Measurements from ENCODE around the gene POLE.

The POLE gene

DNA sequence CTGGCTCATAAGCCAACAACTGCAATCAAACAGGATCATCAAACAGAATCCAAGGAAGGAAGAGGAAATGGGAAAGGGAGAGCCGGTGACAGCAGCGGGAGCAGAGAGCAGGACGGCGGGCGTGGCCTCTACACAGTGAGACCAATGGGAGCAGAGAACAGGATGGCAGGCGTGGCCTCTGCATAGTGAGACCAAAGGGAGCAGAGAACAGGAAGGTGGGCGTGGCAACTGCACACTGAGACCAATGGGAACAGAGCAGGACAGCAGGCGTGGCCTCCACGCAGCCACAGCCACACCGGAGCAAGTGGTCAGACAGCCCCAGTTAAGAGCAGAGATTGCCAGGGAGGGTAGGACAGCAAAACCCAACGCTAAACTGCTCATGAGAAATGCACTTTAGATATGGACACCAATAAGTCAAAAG, 93.2 kb downstream of the POLE start:
- DNase-seq (ENCODE audit: extremely low spot score): peak; percentile 93
- POLR2A ChIA-PET: no interaction called here
- TF ChIP-seq HDGF (IDR thresholded peaks at IDR 0.05; ENCODE audit: borderline replicate concordance) (peak; percentile 79; the same call in 1 of the 2 replicates), BHLHE40 (IDR thresholded peaks at IDR 0.05; ENCODE audit: borderline replicate concordance) (no peak), ZNF384 (IDR thresholded peaks at IDR 0.05) (no peak)
- TF ChIP-seq, protein P1, sequence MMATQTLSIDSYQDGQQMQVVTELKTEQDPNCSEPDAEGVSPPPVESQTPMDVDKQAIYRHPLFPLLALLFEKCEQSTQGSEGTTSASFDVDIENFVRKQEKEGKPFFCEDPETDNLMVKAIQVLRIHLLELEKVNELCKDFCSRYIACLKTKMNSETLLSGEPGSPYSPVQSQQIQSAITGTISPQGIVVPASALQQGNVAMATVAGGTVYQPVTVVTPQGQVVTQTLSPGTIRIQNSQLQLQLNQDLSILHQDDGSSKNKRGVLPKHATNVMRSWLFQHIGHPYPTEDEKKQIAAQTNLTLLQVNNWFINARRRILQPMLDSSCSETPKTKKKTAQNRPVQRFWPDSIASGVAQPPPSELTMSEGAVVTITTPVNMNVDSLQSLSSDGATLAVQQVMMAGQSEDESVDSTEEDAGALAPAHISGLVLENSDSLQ (IDR thresholded peaks at IDR 0.05): no peak
- CTCF ChIA-PET: no interaction called here

DNA sequence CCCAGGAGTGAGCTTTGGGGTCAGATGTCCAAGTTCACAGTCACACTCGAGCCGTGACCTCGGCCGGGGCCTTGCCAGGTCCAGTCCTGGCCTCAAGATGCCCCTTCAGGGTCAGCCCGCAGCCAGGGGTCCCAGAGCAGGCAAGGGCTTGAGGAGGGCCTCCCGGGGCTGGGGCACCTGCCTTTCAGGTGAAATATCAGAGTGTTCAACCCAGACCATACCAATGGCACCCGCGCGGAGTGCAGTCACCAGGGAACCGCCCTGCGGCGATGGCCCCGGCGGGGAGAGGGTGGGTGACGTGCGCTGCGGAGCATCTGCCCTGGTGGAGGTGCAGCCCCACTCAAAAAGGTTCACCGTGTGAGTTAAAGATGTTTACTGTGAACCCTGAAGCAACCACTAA, 93.6 kb downstream of the POLE start:
- CTCF ChIA-PET: no interaction called here
- POLR2A ChIA-PET: no interaction called here
- DNase-seq (ENCODE audit: extremely low spot score): no peak
- TF ChIP-seq ZNF384 (IDR thresholded peaks at IDR 0.05): no peak
- TF ChIP-seq, protein P1 (IDR thresholded peaks at IDR 0.05): no peak
- no peak for TF ChIP-seq HDGF (IDR thresholded peaks at IDR 0.05; ENCODE audit: borderline replicate concordance)
- TF ChIP-seq LEF1 (IDR thresholded peaks at IDR 0.05; ENCODE audit: borderline replicate concordance): no peak
- no peak for TF ChIP-seq ELF4 (IDR thresholded peaks at IDR 0.05)
- no peak for TF ChIP-seq ARNT (IDR thresholded peaks at IDR 0.05)
- no peak for TF ChIP-seq SP1 (IDR thresholded peaks at IDR 0.05)
- no peak for TF ChIP-seq SUZ12 (IDR thresholded peaks at IDR 0.05)
- TF ChIP-seq CTBP1 (IDR thresholded peaks at IDR 0.05; ENCODE audit: borderline replicate concordance): no peak

GRCh38 chr12:132593071-132593470, 94.1 kb downstream of the POLE start:
- TF ChIP-seq SUZ12 (IDR thresholded peaks at IDR 0.05): no peak
- CTCF ChIA-PET: interaction anchor here (0.6 kb wide), 1 partner anchor 309 kb away, joined by 3 read pairs; no protein-coding TSS in a partner anchor

DNA sequence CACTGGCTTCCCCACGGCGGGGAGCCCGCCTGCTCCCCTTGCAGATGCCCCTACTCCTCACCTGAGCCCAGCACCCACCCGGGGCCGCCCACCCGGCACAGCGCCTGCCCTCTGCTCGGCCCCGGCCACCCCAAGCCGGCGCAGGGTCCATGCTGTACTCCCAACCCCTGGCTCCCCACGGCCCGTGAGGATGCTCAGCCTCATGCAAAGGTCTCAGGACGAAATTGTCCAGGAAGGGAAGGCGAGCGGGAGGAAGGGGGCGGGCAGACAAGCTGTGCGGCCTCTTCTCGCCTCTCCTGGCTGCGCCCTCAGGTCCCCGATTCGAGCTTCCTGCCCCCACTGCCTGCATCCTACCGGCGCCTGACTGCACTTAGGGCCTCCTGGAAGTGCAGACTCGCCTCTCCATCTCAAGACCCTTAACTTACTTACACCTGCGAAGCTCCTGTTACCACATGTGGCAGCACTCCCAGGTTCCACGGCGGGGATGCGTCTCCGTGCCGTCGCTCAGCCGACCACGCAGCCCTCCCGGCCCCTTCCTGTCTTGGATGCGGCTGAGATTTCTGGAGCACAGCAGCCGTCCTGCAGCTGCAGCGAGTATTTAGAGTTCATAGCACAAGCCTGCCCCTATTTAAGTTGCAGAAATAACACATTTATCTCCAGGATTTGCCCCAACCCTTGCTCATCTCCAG, 94.7 kb downstream of the POLE start:
- no peak for DNase-seq (ENCODE audit: extremely low spot score)
- ChIA-PET CTCF (interaction anchor here (0.6 kb wide), 1 partner anchor 310 kb away, joined by 3 read pairs; no protein-coding TSS in a partner anchor), POLR2A (no interaction called here)
- TF ChIP-seq L3MBTL2 (conservative IDR thresholded peaks at IDR 0.05) (no peak), FOXA1 (IDR thresholded peaks at IDR 0.05) (no peak), SUZ12 (IDR thresholded peaks at IDR 0.05) (no peak), BHLHE40 (IDR thresholded peaks at IDR 0.05; ENCODE audit: borderline replicate concordance) (no peak)
- TF ChIP-seq, protein P1 (IDR thresholded peaks at IDR 0.05): no peak

More at GRCh38 chr12:132593071-132593470, 94.1 kb downstream of the POLE start:
- no peak for DNase-seq (ENCODE audit: extremely low spot score)
- POLR2A ChIA-PET: no interaction called here

DNA sequence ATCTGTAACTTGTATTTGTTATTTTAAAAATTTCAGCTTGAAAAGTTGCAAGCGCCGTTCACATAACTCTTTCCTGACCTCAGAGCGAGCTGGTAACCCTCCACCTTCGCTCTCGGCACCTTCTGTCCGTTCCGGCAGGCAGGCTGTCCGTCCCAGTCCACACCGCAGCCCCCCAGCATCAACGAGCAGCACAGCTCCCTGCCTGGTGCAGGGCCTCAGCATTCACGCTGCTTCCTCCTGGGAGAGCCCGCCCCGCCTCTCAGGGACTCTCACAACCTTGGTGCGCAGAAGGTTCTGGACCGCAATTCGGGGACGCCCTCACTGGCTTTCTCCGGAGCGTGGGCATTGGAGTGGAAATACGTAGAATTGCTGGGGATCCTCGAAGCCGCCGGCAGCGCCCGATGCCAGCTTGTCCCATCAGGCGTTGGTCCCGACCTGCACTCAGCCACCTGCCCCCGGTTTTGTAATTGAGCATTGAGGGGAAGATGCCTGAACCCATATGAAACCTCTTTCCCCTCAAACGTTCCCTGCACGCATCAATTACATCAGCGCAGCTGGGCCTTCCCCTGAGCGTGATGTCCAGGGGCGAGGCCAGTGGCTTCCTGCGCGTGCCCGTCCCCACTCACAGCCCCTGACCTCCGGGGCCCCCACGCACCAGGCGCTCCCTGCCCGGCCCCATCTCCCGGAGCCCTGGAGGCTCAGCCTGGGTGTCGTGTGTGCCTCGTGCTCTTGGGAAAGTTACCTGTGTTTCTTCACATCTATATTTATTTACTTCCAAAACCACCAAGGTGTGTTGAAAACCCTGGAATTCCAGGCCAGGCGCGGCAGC, 95.8 kb downstream of the POLE start:
- TF ChIP-seq, protein P1 (IDR thresholded peaks at IDR 0.05): no peak
- TF ChIP-seq ELF4 (IDR thresholded peaks at IDR 0.05) (no peak), HDGF (IDR thresholded peaks at IDR 0.05; ENCODE audit: borderline replicate concordance) (no peak), BHLHE40 (IDR thresholded peaks at IDR 0.05; ENCODE audit: borderline replicate concordance) (no peak), FOXA1 (IDR thresholded peaks at IDR 0.05) (no peak), ARNT (IDR thresholded peaks at IDR 0.05) (no peak), NFRKB (IDR thresholded peaks at IDR 0.05) (no peak), LEF1 (IDR thresholded peaks at IDR 0.05; ENCODE audit: borderline replicate concordance) (no peak), CTBP1 (IDR thresholded peaks at IDR 0.05; ENCODE audit: borderline replicate concordance) (no peak), FOXK2 (IDR thresholded peaks at IDR 0.05) (no peak), ZNF384 (IDR thresholded peaks at IDR 0.05) (no peak), FOXM1 (IDR thresholded peaks at IDR 0.05; ENCODE audit: borderline replicate concordance) (no peak), SUZ12 (IDR thresholded peaks at IDR 0.05) (no peak), SP1 (IDR thresholded peaks at IDR 0.05) (no peak), TARDBP (IDR thresholded peaks at IDR 0.05) (no peak)
- CTCF ChIA-PET: no interaction called here
- no peak for DNase-seq (ENCODE audit: extremely low spot score)
- POLR2A ChIA-PET: no interaction called here

All from HEK293T (cell line).